T-helper 9 cell (primary cell): ENCODE data around the gene ZNF749.
A peak's percentile ranks its signal among the peaks of the same experiment; 100 is the strongest.
"Not testable (repeated sequence)": the region's sequence is repeated elsewhere in the genome, so short reads cannot be mapped to it uniquely, and the experiment has no call there.

Source experiments
- DNase-seq: peaks from one replicate; pipeline ENCODE4 v3.0.0-alpha.2; 2020

The ZNF749 gene

GRCh38 chr19:57466489-57466888 lies 31.4 kb downstream of the ZNF749 start:
- DNase-seq = no peak

GRCh38 chr19:57473646-57474045 lies 38.5 kb downstream of the ZNF749 start:
- DNase-seq = no peak

GRCh38 chr19:57477191-57478008 lies 42.3 kb downstream of the ZNF749 start, which contains the start of gene ZNF772:
Gene ZNF772, minus strand, starts transcription at chr19:57477566. Its CDS starts 257 bp downstream, at chr19:57477309.
- peak; percentile 74 for DNase-seq

DNA sequence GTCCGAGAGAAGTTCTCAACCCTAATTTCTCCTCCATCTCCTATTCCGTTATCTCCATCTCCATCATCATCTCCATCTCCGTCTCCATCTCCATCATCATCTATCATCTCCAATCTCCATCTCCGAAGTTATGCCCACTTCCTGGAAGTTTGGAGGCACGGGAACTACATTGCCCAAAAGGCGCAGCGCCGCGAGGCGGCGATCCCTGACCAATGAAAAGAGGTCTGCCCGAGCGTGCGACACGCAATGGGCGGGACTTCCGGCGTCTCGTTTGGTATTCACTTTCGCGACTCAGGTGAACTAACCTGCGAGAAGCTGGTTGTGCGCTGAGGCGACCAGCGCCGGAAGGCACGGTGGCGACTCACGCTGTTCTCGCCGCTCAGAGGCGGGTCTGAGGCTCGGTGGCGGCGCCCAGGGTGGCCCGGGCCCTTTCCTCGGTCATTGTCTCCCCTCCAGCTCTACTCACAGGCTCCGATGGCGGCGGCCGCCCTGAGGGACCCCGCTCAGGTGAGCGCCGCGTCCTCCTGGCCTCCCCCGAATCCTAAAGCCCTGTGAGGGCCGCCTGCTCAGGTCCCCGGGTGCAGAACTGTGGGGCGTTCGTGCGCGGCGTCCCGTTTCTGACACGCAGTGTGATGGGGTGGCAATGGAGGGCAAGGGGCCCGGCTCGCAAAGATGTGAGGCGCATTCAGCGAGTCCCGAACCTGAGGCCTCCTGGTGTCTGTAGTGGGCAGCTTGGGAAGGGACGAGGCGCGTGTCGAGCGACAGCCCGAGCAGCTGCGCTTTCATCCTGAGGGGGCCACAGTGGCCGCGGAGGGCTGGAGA lies 52.6 kb downstream of the ZNF749 start, which contains the start of gene ZNF419:
Gene ZNF419 (plus strand): TSS at position 274 of the 822 bp plus-strand sequence. CDS start 201 bp downstream, at position 475.
- DNase-seq = peak; percentile 91

DNA sequence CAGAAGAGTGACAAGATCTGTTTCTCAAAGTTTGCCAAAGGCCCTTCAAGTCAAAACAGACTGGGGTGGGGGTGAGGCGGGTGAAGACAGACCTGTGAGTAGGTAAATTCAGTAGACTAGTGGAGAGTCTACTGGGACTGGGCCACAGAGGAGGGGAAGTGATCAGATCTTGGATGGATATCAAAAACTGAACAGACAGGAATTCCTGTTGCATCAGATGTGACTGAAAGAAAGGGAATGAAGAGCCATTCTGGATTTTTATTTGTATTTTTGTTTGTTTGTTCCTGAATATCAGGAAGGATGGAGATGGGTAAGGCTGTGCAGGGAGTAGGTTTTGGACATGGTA lies 53.1 kb downstream of the ZNF749 start:
- not testable (repeated sequence) for DNase-seq
